Parathyroid adenoma (tissue), 2 donors: Measurements from ENCODE around the gene ZNF263.
A peak's percentile ranks its signal among the peaks of the same experiment; 100 is the strongest.

Experiments
- H2AFZ ChIP-seq: fragments of 300-600 bp; sonication (generic); one replicate; pipeline ENCODE4 v1.7.0; 2017; ENCODE audit warnings: antibody characterized with exemption, mild to moderate bottlenecking
- H3K27ac ChIP-seq: fragments of 300-600 bp; sonication (generic); one replicate; pipeline ENCODE4 v1.7.0; 2017
- H3K27me3 ChIP-seq: fragments of 300-600 bp; sonication (generic); one replicate; pipeline ENCODE4 v1.7.0; 2017; ENCODE audit warnings: low read length; ENCODE audit not compliant: control insufficient read depth, insufficient read depth
- H3K36me3 ChIP-seq: fragments of 300-600 bp; sonication (generic); one replicate; pipeline ENCODE4 v1.7.0; 2017; ENCODE audit warnings: low read length; ENCODE audit not compliant: control insufficient read depth, insufficient read depth
- H3K4me1 ChIP-seq: fragments of 300-600 bp; sonication (generic); one replicate; pipeline ENCODE4 v1.7.0; 2017; ENCODE audit warnings: control low read depth
- H3K4me2 ChIP-seq: fragments of 300-600 bp; sonication (generic); one replicate; pipeline ENCODE4 v1.7.0; 2017; ENCODE audit warnings: low read length
- H3K4me3 ChIP-seq: fragments of 300-600 bp; sonication (generic); one replicate; pipeline ENCODE4 v1.7.0; 2017; ENCODE audit warnings: low read depth, low read length
- H3K79me2 ChIP-seq: fragments of 300-600 bp; sonication (generic); one replicate; pipeline ENCODE4 v1.7.0; 2017; ENCODE audit warnings: control low read depth
- H3K9ac ChIP-seq: fragments of 300-600 bp; sonication (generic); one replicate; pipeline ENCODE4 v1.7.0; 2017; ENCODE audit warnings: mild to moderate bottlenecking
- H3K9me3 ChIP-seq: fragments of 300-600 bp; sonication (generic); one replicate; pipeline ENCODE4 v1.7.0; 2017; ENCODE audit warnings: low read length; ENCODE audit not compliant: control insufficient read depth
- CTCF ChIP-seq: fragments of 300-600 bp; sonication (generic); IDR thresholded peaks from one replicate; pipeline ENCODE4 v1.7.0; 2017; ENCODE audit warnings: antibody characterized with exemption, mild to moderate bottlenecking
- donor health status: primary hyperparathyroidism.

ZNF263 gene

GRCh38 chr16:3256146-3256865 is 27.0 kb upstream of the ZNF263 start, which contains the start of gene MEFV:
TSS of gene MEFV (minus strand) at chr16:3256633. CDS start at chr16:3256587, 46 bp downstream.
- Histone ChIP-seq H3K4me3 (no peak within 1 kb of the TSS), H3K4me2 (no peak within 1 kb of the TSS), H3K27me3 (no peaks in the 10 kb centered on the region), H2AFZ (no peak within 1 kb of the TSS), H3K9ac (no peak within 1 kb of the TSS), H3K9me3 (no peaks in the 10 kb centered on the region), H3K27ac (no peak within 1 kb of the TSS), H3K36me3 (no peaks in the 10 kb centered on the region), H3K79me2 (no peaks in the 10 kb centered on the region), H3K4me1 (no peaks in the 10 kb centered on the region)
- TF ChIP-seq CTCF, result no peak

- no peak overlapping the region for H3K27ac ChIP-seq
- no peak overlapping the region for H3K9ac ChIP-seq
- no peaks in the 10 kb centered on the region for H3K27me3 ChIP-seq
- H3K4me1 ChIP-seq, result no peaks in the 10 kb centered on the region
- no peak overlapping the region for H3K4me2 ChIP-seq
- H2AFZ ChIP-seq, result no peak overlapping the region
- H3K9me3 ChIP-seq, result no peaks in the 10 kb centered on the region
- no peaks in the 10 kb centered on the region for H3K36me3 ChIP-seq
- H3K79me2 ChIP-seq, result no peaks in the 10 kb centered on the region
- no peak for TF ChIP-seq CTCF
- no peak overlapping the region for H3K4me3 ChIP-seq
Observed at GRCh38 chr16:3256866-3257465, 26.3 kb upstream of the ZNF263 start.

- no peak overlapping the region for H3K27ac ChIP-seq
- H2AFZ ChIP-seq, result no peak overlapping the region
- TF ChIP-seq CTCF, result no peak
- H3K9ac ChIP-seq, result no peak overlapping the region
- H3K4me3 ChIP-seq, result no peak overlapping the region
- no peaks in the 10 kb centered on the region for H3K79me2 ChIP-seq
- no peaks in the 10 kb centered on the region for H3K9me3 ChIP-seq
- no peak overlapping the region for H3K4me2 ChIP-seq
- H3K4me1 ChIP-seq, result no peaks in the 10 kb centered on the region
- no peaks in the 10 kb centered on the region for H3K27me3 ChIP-seq
- H3K36me3 ChIP-seq, result no peaks in the 10 kb centered on the region
Observed at GRCh38 chr16:3259836-3260235, 23.5 kb upstream of the ZNF263 start.

GRCh38 chr16:3262517-3262916 is 20.8 kb upstream of the ZNF263 start:
- peak overlapping the region; percentile 45 for H2AFZ ChIP-seq
- no peaks in the 10 kb centered on the region for H3K9me3 ChIP-seq
- H3K27me3 ChIP-seq, result no peaks in the 10 kb centered on the region
- H3K79me2 ChIP-seq, result peaks cover 4% of the 10 kb centered on the region
- H3K4me3 ChIP-seq, result no peak overlapping the region
- H3K4me2 ChIP-seq, result no peak overlapping the region
- no peak overlapping the region for H3K9ac ChIP-seq
- no peaks in the 10 kb centered on the region for H3K4me1 ChIP-seq
- no peaks in the 10 kb centered on the region for H3K36me3 ChIP-seq
- H3K27ac ChIP-seq, result peak overlapping the region; percentile 96
- TF ChIP-seq CTCF, result no peak
